Activated naive CD8-positive, alpha-beta T cell treated with anti-CD3 and anti-CD28 coated beads, Interleukin-2, amount 50 U/mL, for 24 hours (primary cell): ENCODE results near the gene MCF2L.

Source experiments
- ATAC-seq: fragments of 150-1000 bp; cut with Tn5 transposase; one replicate; pipeline ENCODE4 v1.10.0; 2021
- DNase-seq: peaks from one replicate; pipeline ENCODE4 v3.0.0; 2021
- H3K27ac Mint-ChIP-seq: one replicate; pipeline ENCODE4 v1.8.0; 2021; ENCODE audit warnings: mild to moderate bottlenecking, mixed read lengths
- H3K27me3 Mint-ChIP-seq: one replicate; pipeline ENCODE4 v1.8.0; 2021; ENCODE audit warnings: mixed read lengths
- H3K36me3 Mint-ChIP-seq: one replicate; pipeline ENCODE4 v1.8.0; 2021; ENCODE audit warnings: low read depth, mixed read lengths
- H3K4me1 Mint-ChIP-seq: one replicate; pipeline ENCODE4 v1.8.0; 2021; ENCODE audit warnings: mixed read lengths
- H3K4me3 Mint-ChIP-seq: one replicate; pipeline ENCODE4 v1.8.0; 2021; ENCODE audit warnings: mild to moderate bottlenecking, moderate library complexity, mixed read lengths
- H3K9me3 Mint-ChIP-seq: one replicate; pipeline ENCODE4 v1.8.0; 2021; ENCODE audit warnings: mixed read lengths

Gene MCF2L

GRCh38 chr13:113064000-113064533 lies 95.1 kb downstream of the MCF2L start:
- Mint-ChIP-seq H3K4me1 (no peaks in the 10 kb centered on the region), H3K4me3 (no peak overlapping the region), H3K36me3 (no peaks in the 10 kb centered on the region), H3K9me3 (no peaks in the 10 kb centered on the region), H3K27ac (no peak overlapping the region), H3K27me3 (no peaks in the 10 kb centered on the region)
- DNase-seq (no peak), ATAC-seq (no peak)

GRCh38 chr13:113064534-113065405 lies 95.8 kb downstream of the MCF2L start:
- DNase-seq (no peak), ATAC-seq (no peak)
- Mint-ChIP-seq H3K4me3 (no peak overlapping the region), H3K36me3 (no peaks in the 10 kb centered on the region), H3K4me1 (no peaks in the 10 kb centered on the region), H3K27me3 (no peaks in the 10 kb centered on the region), H3K9me3 (no peaks in the 10 kb centered on the region), H3K27ac (no peak overlapping the region)

GRCh38 chr13:113065406-113066141 lies 96.6 kb downstream of the MCF2L start:
- Mint-ChIP-seq H3K4me1 (no peaks in the 10 kb centered on the region), H3K9me3 (no peaks in the 10 kb centered on the region), H3K36me3 (peaks cover 3% of the 10 kb centered on the region), H3K27me3 (no peaks in the 10 kb centered on the region), H3K4me3 (no peak overlapping the region), H3K27ac (no peak overlapping the region)
- DNase-seq = no peak
- ATAC-seq = no peak

- Mint-ChIP-seq H3K27me3 (no peaks in the 10 kb centered on the region), H3K9me3 (no peaks in the 10 kb centered on the region)
- ATAC-seq = no peak
Observed at GRCh38 chr13:113066142-113066455, 97.1 kb downstream of the MCF2L start.

GRCh38 chr13:113066746-113067145 lies 97.7 kb downstream of the MCF2L start:
- H3K4me1 Mint-ChIP-seq = no peaks in the 10 kb centered on the region
- ATAC-seq (no peak), DNase-seq (no peak)
- no peaks in the 10 kb centered on the region for H3K27me3 Mint-ChIP-seq
- H3K27ac Mint-ChIP-seq = no peak overlapping the region
- H3K4me3 Mint-ChIP-seq = no peak overlapping the region
- no peaks in the 10 kb centered on the region for H3K9me3 Mint-ChIP-seq
- H3K36me3 Mint-ChIP-seq = peaks cover 15% of the 10 kb centered on the region

More at GRCh38 chr13:113066142-113066455, 97.1 kb downstream of the MCF2L start:
- Mint-ChIP-seq H3K4me3 (no peak overlapping the region), H3K36me3 (peaks cover 8% of the 10 kb centered on the region), H3K27ac (no peak overlapping the region), H3K4me1 (no peaks in the 10 kb centered on the region)
- no peak for DNase-seq

GRCh38 chr13:113069861-113070805 lies 101.1 kb downstream of the MCF2L start:
- peaks cover 20% of the 10 kb centered on the region for H3K36me3 Mint-ChIP-seq
- ATAC-seq (no peak), DNase-seq (no peak)
- H3K27me3 Mint-ChIP-seq = no peaks in the 10 kb centered on the region
- H3K9me3 Mint-ChIP-seq = no peaks in the 10 kb centered on the region
- no peak overlapping the region for H3K27ac Mint-ChIP-seq
- no peaks in the 10 kb centered on the region for H3K4me1 Mint-ChIP-seq
- no peak overlapping the region for H3K4me3 Mint-ChIP-seq

GRCh38 chr13:113070855-113071254 lies 101.8 kb downstream of the MCF2L start:
- no peaks in the 10 kb centered on the region for H3K9me3 Mint-ChIP-seq
- no peaks in the 10 kb centered on the region for H3K4me1 Mint-ChIP-seq
- no peaks in the 10 kb centered on the region for H3K27me3 Mint-ChIP-seq
- H3K36me3 Mint-ChIP-seq = peaks cover 20% of the 10 kb centered on the region
- H3K4me3 Mint-ChIP-seq = no peak overlapping the region
- no peak overlapping the region for H3K27ac Mint-ChIP-seq
- no peak for ATAC-seq
- DNase-seq = no peak

GRCh38 chr13:113072376-113072775 lies 103.4 kb downstream of the MCF2L start:
- no peaks in the 10 kb centered on the region for H3K4me1 Mint-ChIP-seq
- no peak overlapping the region for H3K4me3 Mint-ChIP-seq
- no peaks in the 10 kb centered on the region for H3K27me3 Mint-ChIP-seq
- no peaks in the 10 kb centered on the region for H3K9me3 Mint-ChIP-seq
- no peak overlapping the region for H3K27ac Mint-ChIP-seq
- DNase-seq = no peak
- ATAC-seq = no peak
- peaks cover 20% of the 10 kb centered on the region for H3K36me3 Mint-ChIP-seq

GRCh38 chr13:113073942-113074341 lies 104.9 kb downstream of the MCF2L start:
- H3K4me1 Mint-ChIP-seq = no peaks in the 10 kb centered on the region
- no peak for ATAC-seq
- no peaks in the 10 kb centered on the region for H3K27me3 Mint-ChIP-seq

GRCh38 chr13:113074401-113074800 lies 105.4 kb downstream of the MCF2L start:
- no peaks in the 10 kb centered on the region for H3K27me3 Mint-ChIP-seq
- H3K27ac Mint-ChIP-seq = no peak overlapping the region
- H3K4me1 Mint-ChIP-seq = no peaks in the 10 kb centered on the region
- H3K9me3 Mint-ChIP-seq = no peaks in the 10 kb centered on the region
- H3K36me3 Mint-ChIP-seq = peaks cover 20% of the 10 kb centered on the region
- ATAC-seq (no peak), DNase-seq (no peak)
- no peak overlapping the region for H3K4me3 Mint-ChIP-seq

More at GRCh38 chr13:113073942-113074341, 104.9 kb downstream of the MCF2L start:
- Mint-ChIP-seq H3K36me3 (peaks cover 20% of the 10 kb centered on the region), H3K27ac (no peak overlapping the region), H3K9me3 (no peaks in the 10 kb centered on the region), H3K4me3 (no peak overlapping the region)
- no peak for DNase-seq

GRCh38 chr13:113074876-113075275 lies 105.9 kb downstream of the MCF2L start:
- no peaks in the 10 kb centered on the region for H3K27me3 Mint-ChIP-seq
- no peak overlapping the region for H3K4me3 Mint-ChIP-seq
- H3K4me1 Mint-ChIP-seq = no peaks in the 10 kb centered on the region
- ATAC-seq (no peak), DNase-seq (no peak)
- H3K36me3 Mint-ChIP-seq = peaks cover 20% of the 10 kb centered on the region
- no peaks in the 10 kb centered on the region for H3K9me3 Mint-ChIP-seq
- H3K27ac Mint-ChIP-seq = no peak overlapping the region

- ATAC-seq = no peak
- no peaks in the 10 kb centered on the region for H3K4me1 Mint-ChIP-seq
- no peaks in the 10 kb centered on the region for H3K27me3 Mint-ChIP-seq
- H3K4me3 Mint-ChIP-seq = no peak overlapping the region
- peaks cover 16% of the 10 kb centered on the region for H3K36me3 Mint-ChIP-seq
- H3K27ac Mint-ChIP-seq = no peak overlapping the region
- H3K9me3 Mint-ChIP-seq = no peaks in the 10 kb centered on the region
- DNase-seq = no peak
Observed at GRCh38 chr13:113075711-113076110, 106.7 kb downstream of the MCF2L start.

GRCh38 chr13:113076681-113077401 lies 107.8 kb downstream of the MCF2L start:
- ATAC-seq = no peak
- H3K27me3 Mint-ChIP-seq = no peaks in the 10 kb centered on the region
- peaks cover 4% of the 10 kb centered on the region for H3K36me3 Mint-ChIP-seq
- no peaks in the 10 kb centered on the region for H3K4me1 Mint-ChIP-seq
- no peak overlapping the region for H3K4me3 Mint-ChIP-seq
- H3K9me3 Mint-ChIP-seq = no peaks in the 10 kb centered on the region
- no peak overlapping the region for H3K27ac Mint-ChIP-seq
- no peak for DNase-seq

- no peaks in the 10 kb centered on the region for H3K9me3 Mint-ChIP-seq
Observed at GRCh38 chr13:113077566-113077952, 108.5 kb downstream of the MCF2L start.

More at GRCh38 chr13:113077566-113077952, 108.5 kb downstream of the MCF2L start:
- ATAC-seq = no peak
- Mint-ChIP-seq H3K36me3 (peaks cover 1% of the 10 kb centered on the region), H3K27ac (no peak overlapping the region), H3K27me3 (no peaks in the 10 kb centered on the region), H3K4me3 (no peak overlapping the region), H3K4me1 (no peaks in the 10 kb centered on the region)
- DNase-seq = no peak
